ENCODE measurements around the gene ZMYND19.

ZMYND19 gene

GRCh38 chr9:137581361-137582285 is 8.7 kb downstream of the ZMYND19 start:
- Histone ChIP-seq H3K4me3 (ENCODE audit: low read length) (no peak overlapping the region), H3K27me3 (ENCODE audit: control insufficient read depth, low read length) (no peaks in the 10 kb centered on the region), H3K79me2 (ENCODE audit: control insufficient read depth, low read length) (peaks cover 45% of the 10 kb centered on the region), H3K9me3 (ENCODE audit: control insufficient read depth, insufficient read depth, low read length) (no peaks in the 10 kb centered on the region), H4K20me1 (ENCODE audit: control insufficient read depth, insufficient read depth, low read depth, low read length) (no peaks in the 10 kb centered on the region), H3K36me3 (ENCODE audit: control insufficient read depth, low read length) (peaks cover 78% of the 10 kb centered on the region), H3F3A (ENCODE audit: control insufficient read depth, insufficient read depth) (peaks cover 9% of the 10 kb centered on the region), H3K4me1 (ENCODE audit: control insufficient read depth, low read length) (peaks cover 14% of the 10 kb centered on the region), H3K4me2 (ENCODE audit: low read length) (no peak overlapping the region), H3K9me2 (replicated peaks; ENCODE audit: control insufficient read depth, low read length) (no peaks in the 10 kb centered on the region), H3K27ac (ENCODE audit: low read depth, low read length) (no peak overlapping the region)
- no peak for TF ChIP-seq EZH2phosphoT487 (IDR thresholded peaks at IDR 0.05; ENCODE audit: borderline replicate concordance, low read length)
- TF ChIP-seq CTCF (IDR thresholded peaks at IDR 0.05; ENCODE audit: low read depth, low read length, poor library complexity, severe bottlenecking): no peak

GRCh38 chr9:137580954-137581322 is 9.4 kb downstream of the ZMYND19 start:
- Histone ChIP-seq H3K79me2 (ENCODE audit: control insufficient read depth, low read length) (peaks cover 50% of the 10 kb centered on the region), H3F3A (ENCODE audit: control insufficient read depth, insufficient read depth) (peaks cover 15% of the 10 kb centered on the region), H3K27me3 (ENCODE audit: control insufficient read depth, low read length) (no peaks in the 10 kb centered on the region), H3K9me3 (ENCODE audit: control insufficient read depth, insufficient read depth, low read length) (no peaks in the 10 kb centered on the region), H3K4me2 (ENCODE audit: low read length) (no peak overlapping the region), H3K4me1 (ENCODE audit: control insufficient read depth, low read length) (peaks cover 21% of the 10 kb centered on the region), H3K36me3 (ENCODE audit: control insufficient read depth, low read length) (peaks cover 78% of the 10 kb centered on the region), H3K4me3 (ENCODE audit: low read length) (no peak overlapping the region), H3K9me2 (replicated peaks; ENCODE audit: control insufficient read depth, low read length) (no peaks in the 10 kb centered on the region), H3K27ac (ENCODE audit: low read depth, low read length) (no peak overlapping the region), H4K20me1 (ENCODE audit: control insufficient read depth, insufficient read depth, low read depth, low read length) (no peaks in the 10 kb centered on the region)
- TF ChIP-seq CTCF (IDR thresholded peaks at IDR 0.05; ENCODE audit: low read depth, low read length, poor library complexity, severe bottlenecking): no peak

GRCh38 chr9:137580209-137580953 is 9.9 kb downstream of the ZMYND19 start:
- no peak for TF ChIP-seq CTCF (IDR thresholded peaks at IDR 0.05; ENCODE audit: low read depth, low read length, poor library complexity, severe bottlenecking)
- TF ChIP-seq EZH2phosphoT487 (IDR thresholded peaks at IDR 0.05; ENCODE audit: borderline replicate concordance, low read length): no peak

More at GRCh38 chr9:137580209-137580953, 9.9 kb downstream of the ZMYND19 start:
- peaks cover 50% of the 10 kb centered on the region for H3K79me2 ChIP-seq (ENCODE audit: control insufficient read depth, low read length)
- no peaks in the 10 kb centered on the region for H3K9me3 ChIP-seq (ENCODE audit: control insufficient read depth, insufficient read depth, low read length)
- peaks cover 20% of the 10 kb centered on the region for H3F3A ChIP-seq (ENCODE audit: control insufficient read depth, insufficient read depth)
- no peak overlapping the region for H3K4me3 ChIP-seq (ENCODE audit: low read length)
- H3K27me3 ChIP-seq (ENCODE audit: control insufficient read depth, low read length): no peaks in the 10 kb centered on the region
- H3K36me3 ChIP-seq (ENCODE audit: control insufficient read depth, low read length): peaks cover 78% of the 10 kb centered on the region
- no peak overlapping the region for H3K4me2 ChIP-seq (ENCODE audit: low read length)
- H3K27ac ChIP-seq (ENCODE audit: low read depth, low read length): no peak overlapping the region
- H4K20me1 ChIP-seq (ENCODE audit: control insufficient read depth, insufficient read depth, low read depth, low read length): no peaks in the 10 kb centered on the region
- no peaks in the 10 kb centered on the region for H3K9me2 ChIP-seq (replicated peaks; ENCODE audit: control insufficient read depth, low read length)
- H3K4me1 ChIP-seq (ENCODE audit: control insufficient read depth, low read length): peaks cover 27% of the 10 kb centered on the region
